WTC11 (cell line): ENCODE results near the gene PRKAR2B. TPM values are rescaled to one million over a fixed set of nuclear protein-coding genes. Genes with fewer than 3 reads are reported as not detected.

Experiments used
- ATAC-seq: fragments of 200-7000 bp; cut with Tn5 transposase; 2 replicates; pipeline ENCODE4 v1.10.0; 2021; ENCODE audit warnings: mild to moderate bottlenecking, moderate library complexity
- CTCF ChIA-PET: fragments of 300-600 bp; sonication (Branson Sonifier 250); formaldehyde crosslinking; loops from one replicate; lab custom pipeline; 2021; ENCODE audit warnings: antibody characterized with exemption; lab: Charles Lee
- POLR2A ChIA-PET: fragments of 350-600 bp; sonication (Branson Sonifier 250); formaldehyde crosslinking; loops from one replicate; lab custom pipeline; 2021; ENCODE audit warnings: antibody characterized with exemption; lab: Charles Lee
- DNase-seq: peaks from one replicate; pipeline ENCODE4 v3.0.0; 2021; ENCODE audit warnings: low spot score
- H3K27ac Mint-ChIP-seq: 2 replicates; pipeline ENCODE4 v1.8.0; 2021; ENCODE audit warnings: mixed read lengths
- H3K27me3 Mint-ChIP-seq: 2 replicates; pipeline ENCODE4 v1.8.0; 2021; ENCODE audit warnings: low read depth, mild to moderate bottlenecking, moderate library complexity, mixed read lengths
- H3K36me3 Mint-ChIP-seq: 2 replicates; pipeline ENCODE4 v1.8.0; 2021; ENCODE audit warnings: mixed read lengths
- H3K4me1 Mint-ChIP-seq: 2 replicates; pipeline ENCODE4 v1.8.0; 2022; ENCODE audit warnings: mixed read lengths
- H3K4me3 Mint-ChIP-seq: 2 replicates; pipeline ENCODE4 v1.8.0; 2021; ENCODE audit warnings: mild to moderate bottlenecking, moderate library complexity, mixed read lengths
- H3K9me3 Mint-ChIP-seq: 2 replicates; pipeline ENCODE4 v1.8.0; 2021; ENCODE audit warnings: mixed read lengths
- ARID4B ChIP-seq: sonication (generic); formaldehyde crosslinking; IDR thresholded peaks from 2 replicates; pipeline ENCODE4 v1.8.0; 2023; ENCODE audit warnings: missing genetic modification reagents, mild to moderate bottlenecking, borderline replicate concordance
- ATF3 ChIP-seq: sonication (generic); formaldehyde crosslinking; conservative IDR thresholded peaks from 2 replicates; pipeline ENCODE4 v1.8.1; 2022; ENCODE audit warnings: mild to moderate bottlenecking, missing genetic modification reagents
- CDX4 ChIP-seq: fragments of 250-450 bp; sonication (Bioruptor Pico); IDR thresholded peaks from 2 replicates; pipeline ENCODE4 v1.9.0; 2021; ENCODE audit warnings: moderate library complexity, mild to moderate bottlenecking, inconsistent platforms, borderline replicate concordance
- CTCF ChIP-seq: fragments of 200-600 bp; IDR thresholded peaks from 2 replicates; pipeline ENCODE4 v1.8.0; 2022; ENCODE audit warnings: antibody characterized with exemption
- E2F4 ChIP-seq: sonication (generic); formaldehyde crosslinking; IDR thresholded peaks from 2 replicates; pipeline ENCODE4 v1.8.1; 2022; ENCODE audit warnings: low read depth, mild to moderate bottlenecking, moderate library complexity, missing genetic modification reagents, borderline replicate concordance
- ERG ChIP-seq: fragments of 250-450 bp; sonication (Bioruptor Pico); IDR thresholded peaks from 2 replicates; pipeline ENCODE4 v1.8.0; 2021; ENCODE audit warnings: mild to moderate bottlenecking
- GTF2I ChIP-seq: fragments of 250-450 bp; sonication (Bioruptor Pico); conservative IDR thresholded peaks from 2 replicates; pipeline ENCODE4 v1.4.0; 2021; ENCODE audit warnings: mild to moderate bottlenecking
- IRF1 ChIP-seq: sonication (generic); formaldehyde crosslinking; IDR thresholded peaks from 2 replicates; pipeline ENCODE4 v1.8.0; 2023; ENCODE audit warnings: missing genetic modification reagents
- IRF2 ChIP-seq: sonication (generic); formaldehyde crosslinking; IDR thresholded peaks from 2 replicates; pipeline ENCODE4 v1.8.0; 2022; ENCODE audit warnings: low read depth, missing genetic modification reagents, borderline replicate concordance
- JAZF1 ChIP-seq: fragments of 250-450 bp; sonication (Bioruptor Pico); IDR thresholded peaks from 2 replicates; pipeline ENCODE4 v1.9.0; 2021; ENCODE audit warnings: moderate library complexity, mild to moderate bottlenecking, inconsistent platforms
- MXD4 ChIP-seq: fragments of 250-450 bp; sonication (Bioruptor Pico); IDR thresholded peaks from 2 replicates; pipeline ENCODE4 v1.8.0; 2021; ENCODE audit warnings: mild to moderate bottlenecking, moderate library complexity, borderline replicate concordance
- NFYB ChIP-seq: sonication (generic); formaldehyde crosslinking; conservative IDR thresholded peaks from 2 replicates; pipeline ENCODE4 v1.8.0; 2022; ENCODE audit warnings: low read depth, missing genetic modification reagents
- SMAD4 ChIP-seq: sonication (generic); formaldehyde crosslinking; IDR thresholded peaks from 2 replicates; pipeline ENCODE4 v1.8.0; 2022; ENCODE audit warnings: mild to moderate bottlenecking, missing genetic modification reagents
- STAT6 ChIP-seq: sonication (generic); formaldehyde crosslinking; conservative IDR thresholded peaks from 2 replicates; pipeline ENCODE4 v1.8.1; 2023; ENCODE audit warnings: mild to moderate bottlenecking, low read depth, missing genetic modification reagents, moderate library complexity
- TCF7 ChIP-seq: sonication (generic); formaldehyde crosslinking; IDR thresholded peaks from 2 replicates; pipeline ENCODE4 v1.8.0; 2022; ENCODE audit warnings: mild to moderate bottlenecking, low read depth, missing genetic modification reagents, moderate library complexity
- USF2 ChIP-seq: sonication (generic); formaldehyde crosslinking; IDR thresholded peaks from 2 replicates; pipeline ENCODE4 v1.8.1; 2023; ENCODE audit warnings: mild to moderate bottlenecking, missing genetic modification reagents, moderate library complexity
- ZNF121 ChIP-seq: sonication (generic); formaldehyde crosslinking; IDR thresholded peaks from 2 replicates; pipeline ENCODE4 v1.8.0; 2023; ENCODE audit warnings: missing genetic modification reagents
- ZNF263 ChIP-seq: sonication (generic); formaldehyde crosslinking; IDR thresholded peaks from 2 replicates; pipeline ENCODE4 v1.8.1; 2022; ENCODE audit warnings: low read depth, mild to moderate bottlenecking, moderate library complexity, missing genetic modification reagents
- total RNA-seq: library from RNA; stranded (reverse); gene quantifications from 3 replicates; pipeline ENCODE4 v1.2.3, GENCODE V29; 2021

The PRKAR2B gene
- total RNA-seq, 1 experiment from 2014 or later = 29.6 TPM

- CTCF ChIA-PET = interaction anchor here (1.4 kb wide), 1 partner anchor 41 kb away, joined by 4 read pairs; no protein-coding TSS in a partner anchor
- no peaks in the 10 kb centered on the region for H3K9me3 Mint-ChIP-seq
- peaks cover 2% of the 10 kb centered on the region; the same call in 1 of the 2 replicates for H3K36me3 Mint-ChIP-seq
- POLR2A ChIA-PET = no interaction called here
- TF ChIP-seq TCF7 (CRISPR knock-in tag) (no peak), ARID4B (CRISPR knock-in tag) (no peak), ZNF121 (CRISPR knock-in tag) (peak; percentile 83; the same call in 1 of the 2 replicates), GTF2I (CRISPR knock-in tag) (peak; percentile 77; the same call in 1 of the 2 replicates), NFYB (CRISPR knock-in tag) (no peak), ERG (CRISPR knock-in tag) (no peak), ZNF263 (no peak)
- H3K4me3 Mint-ChIP-seq = no peak overlapping the region
- H3K27ac Mint-ChIP-seq = peak overlapping the region; percentile 90; the same call in 1 of the 2 replicates
- no peaks in the 10 kb centered on the region for H3K27me3 Mint-ChIP-seq
- DNase-seq (no peak), ATAC-seq (no peak)
- peaks cover 37% of the 10 kb centered on the region for H3K4me1 Mint-ChIP-seq
Observed at GRCh38 chr7:107172276-107173032, 127.9 kb downstream of the PRKAR2B start.

GRCh38 chr7:107173191-107173590 lies 128.7 kb downstream of the PRKAR2B start:
- Mint-ChIP-seq H3K36me3 (peaks cover 2% of the 10 kb centered on the region; the same call in 1 of the 2 replicates), H3K4me3 (no peak overlapping the region), H3K9me3 (no peaks in the 10 kb centered on the region), H3K27me3 (no peaks in the 10 kb centered on the region), H3K27ac (peak overlapping the region; percentile 90), H3K4me1 (peaks cover 36% of the 10 kb centered on the region)
- ChIA-PET CTCF (interaction anchor here (1.0 to 2.4 kb wide), 4 partner anchors 23 to 226 kb away, joined by 3 to 14 read pairs (median 5); no protein-coding TSS in a partner anchor), POLR2A (no interaction called here)
- DNase-seq (no peak), ATAC-seq (no peak)
- TF ChIP-seq JAZF1 = no peak
- no peak for TF ChIP-seq ATF3 (CRISPR knock-in tag)
- TF ChIP-seq USF2 (CRISPR knock-in tag) = no peak
- no peak for TF ChIP-seq CTCF
- TF ChIP-seq CDX4 (CRISPR knock-in tag) = no peak
- no peak for TF ChIP-seq STAT6
- TF ChIP-seq IRF1 (CRISPR knock-in tag) = no peak
- TF ChIP-seq MXD4 = no peak
- no peak for TF ChIP-seq SMAD4 (CRISPR knock-in tag)
- TF ChIP-seq IRF2 = no peak
- TF ChIP-seq E2F4 (CRISPR knock-in tag) = no peak
